ENCODE results near the gene RBMS2. TPM values are rescaled to one million over a fixed set of nuclear protein-coding genes. Genes with fewer than 3 reads are reported as not detected.
"Not testable (repeated sequence)": the region's sequence is repeated elsewhere in the genome, so short reads cannot be mapped to it uniquely, and the experiment has no call there.

RBMS2 gene
- total RNA-seq, 4 donors from 2014 or later = 4.0 to 16.8 (median 6.8) TPM

- H3K27ac ChIP-seq = peak overlapping the region; percentile 5 to 68 (median 30)
Measured at GRCh38 chr12:56571121-56571520, 49.5 kb downstream of the RBMS2 start.

GRCh38 chr12:56572288-56572687 lies 50.7 kb downstream of the RBMS2 start:
- WGBS, 2 donors = 62 to 65% methylated on average over 1 of the region's 1 CpG
- H3K4me1 ChIP-seq = peaks cover 0 to 34% (median 13%) of the 10 kb centered on the region in 3 donors
- no peak for TF ChIP-seq POLR2A (IDR thresholded peaks at IDR 0.05)
- no peak for TF ChIP-seq CTCF (IDR thresholded peaks at IDR 0.05)
- no peak overlapping the region for H3K27ac ChIP-seq
- intact Hi-C loops (cut with DNase I) = loop anchor here (5.0 kb wide), 1 partner anchor 60 kb away; no protein-coding TSS in a partner anchor
- peaks cover 0 to 22% (median 0%) of the 10 kb centered on the region in 3 donors for H3K36me3 ChIP-seq
- no peak for DNase-seq
- H3K4me3 ChIP-seq = no peak overlapping the region
- no peaks in the 10 kb centered on the region for H3K27me3 ChIP-seq
- H3K9me3 ChIP-seq = no peaks in the 10 kb centered on the region

More at GRCh38 chr12:56571121-56571520, 49.5 kb downstream of the RBMS2 start:
- peaks cover 0 to 46% (median 20%) of the 10 kb centered on the region in 3 donors for H3K4me1 ChIP-seq
- no peak for TF ChIP-seq CTCF (IDR thresholded peaks at IDR 0.05)
- TF ChIP-seq POLR2A (IDR thresholded peaks at IDR 0.05) = no peak
- H3K27me3 ChIP-seq = no peaks in the 10 kb centered on the region
- DNase-seq = no peak
- no peaks in the 10 kb centered on the region for H3K9me3 ChIP-seq
- H3K4me3 ChIP-seq = no peak overlapping the region
- intact Hi-C loops (cut with DNase I) = loop anchor here (5.0 kb wide), 1 partner anchor 59 kb away; no protein-coding TSS in a partner anchor
- peaks cover 0 to 20% (median 0%) of the 10 kb centered on the region in 3 donors for H3K36me3 ChIP-seq
- WGBS, 2 donors = 51 to 64% methylated on average over 3 to 4 of the region's 4 CpGs

GRCh38 chr12:56574210-56574609 lies 52.6 kb downstream of the RBMS2 start:
- Histone ChIP-seq H3K4me1 (peaks cover 0 to 29% (median 13%) of the 10 kb centered on the region in 3 donors), H3K27ac (no peak overlapping the region), H3K4me3 (no peak overlapping the region), H3K9me3 (no peaks in the 10 kb centered on the region), H3K36me3 (peaks cover 0 to 28% (median 0%) of the 10 kb centered on the region in 3 donors), H3K27me3 (no peaks in the 10 kb centered on the region)
- no peak for DNase-seq
- TF ChIP-seq POLR2A (IDR thresholded peaks at IDR 0.05) (no peak), CTCF (IDR thresholded peaks at IDR 0.05) (no peak)
- 37 to 46% methylated on average over 2 of the region's 2 CpGs for WGBS, 2 donors
- intact Hi-C loops (cut with DNase I) = loop anchor here (5.0 kb wide), 1 partner anchor 62 kb away; no protein-coding TSS in a partner anchor

- H3K9me3 ChIP-seq; intact Hi-C loops (cut with DNase I); DNase-seq; H3K27me3 ChIP-seq; H3K4me3 ChIP-seq; H3K27ac ChIP-seq; H3K4me1 ChIP-seq: not testable (repeated sequence)
- H3K36me3 ChIP-seq = peaks cover 0 to 41% (median 4%) of the 10 kb centered on the region in 3 donors
- WGBS, 2 donors = 85 to 93% methylated on average over 7 of the region's 7 CpGs
Measured at GRCh38 chr12:56577248-56577647, 55.6 kb downstream of the RBMS2 start.

GRCh38 chr12:56578983-56579546 lies 57.4 kb downstream of the RBMS2 start:
- H3K9me3 ChIP-seq = no peaks in the 10 kb centered on the region
- TF ChIP-seq POLR2A (IDR thresholded peaks at IDR 0.05) = no peak
- intact Hi-C loops (cut with DNase I) = no loop called here
- H3K27ac ChIP-seq = no peak overlapping the region
- no peaks in the 10 kb centered on the region for H3K27me3 ChIP-seq
- DNase-seq = no peak
- peaks cover 0 to 40% (median 4%) of the 10 kb centered on the region in 3 donors for H3K36me3 ChIP-seq
- 85 to 93% methylated on average over 10 of the region's 10 CpGs for WGBS, 2 donors
- no peak overlapping the region for H3K4me3 ChIP-seq
- H3K4me1 ChIP-seq = no peaks in the 10 kb centered on the region

GRCh38 chr12:56581418-56582145 lies 60.0 kb downstream of the RBMS2 start:
- WGBS, 2 donors = 73 to 80% methylated on average over 10 of the region's 10 CpGs
- Histone ChIP-seq H3K9me3 (no peaks in the 10 kb centered on the region), H3K4me3 (no peak overlapping the region), H3K27me3 (no peaks in the 10 kb centered on the region), H3K36me3 (peaks cover 0 to 33% (median 4%) of the 10 kb centered on the region in 3 donors), H3K4me1 (no peaks in the 10 kb centered on the region), H3K27ac (no peak overlapping the region)
- TF ChIP-seq POLR2A (IDR thresholded peaks at IDR 0.05) (no peak), CTCF (IDR thresholded peaks at IDR 0.05) (no peak)
- intact Hi-C loops (cut with DNase I) = no loop called here
- DNase-seq = no peak
